GM23338 (cell line): ENCODE measurements around the gene PXT1. TPM values are rescaled to one million over a fixed set of nuclear protein-coding genes. Genes with fewer than 3 reads are reported as not detected.

Experiments
- ATAC-seq: fragments of 200-7000 bp; cut with Tn5 transposase; 3 replicates; pipeline ENCODE4 v1.9.1; 2020
- DNase-seq: peaks from one replicate; pipeline ENCODE4 v3.0.0-alpha.2; 2015; ENCODE audit warnings: low spot score
- H2AFZ ChIP-seq: fragments of 200-600 bp; sonication (generic); 2 replicates; pipeline ENCODE4 v1.8.0; 2016; ENCODE audit warnings: antibody characterized with exemption, mild to moderate bottlenecking, moderate library complexity
- H3F3A ChIP-seq: fragments of 200-600 bp; sonication (generic); replicated peaks from 2 replicates; pipeline ENCODE4 v1.8.0; 2017; ENCODE audit warnings: antibody characterized with exemption, mixed run types, low read depth
- H3K27ac ChIP-seq: fragments of 200-600 bp; sonication (generic); 2 replicates; pipeline ENCODE4 v1.6.1; 2016; ENCODE audit warnings: low read depth
- H3K27me3 ChIP-seq: fragments of 200-600 bp; sonication (generic); 2 replicates; pipeline ENCODE4 v1.8.0; 2016; ENCODE audit warnings: mild to moderate bottlenecking, mixed run types, moderate library complexity; ENCODE audit not compliant: insufficient read depth
- H3K36me3 ChIP-seq: fragments of 200-600 bp; sonication (generic); 2 replicates; pipeline ENCODE4 v1.8.0; 2016; ENCODE audit warnings: mild to moderate bottlenecking; ENCODE audit not compliant: insufficient read depth
- H3K4me1 ChIP-seq: fragments of 200-600 bp; sonication (generic); 2 replicates; pipeline ENCODE4 v1.8.0; 2016; ENCODE audit warnings: mild to moderate bottlenecking, moderate library complexity; ENCODE audit not compliant: insufficient read depth
- H3K4me2 ChIP-seq: fragments of 200-600 bp; sonication (generic); 2 replicates; pipeline ENCODE4 v1.7.1; 2017; ENCODE audit warnings: mixed run types
- H3K4me3 ChIP-seq: fragments of 200-600 bp; sonication (generic); 2 replicates; pipeline ENCODE4 v1.6.1; 2016; ENCODE audit warnings: mixed run types
- H3K79me2 ChIP-seq: fragments of 200-600 bp; sonication (generic); replicated peaks from 2 replicates; pipeline ENCODE4 v1.8.0; 2017; ENCODE audit warnings: mild to moderate bottlenecking; ENCODE audit not compliant: insufficient read depth
- H3K9me2 ChIP-seq: fragments of 200-600 bp; sonication (generic); 2 replicates; pipeline ENCODE4 v1.8.0; 2017; ENCODE audit not compliant: insufficient read depth
- H4K20me1 ChIP-seq: fragments of 200-600 bp; sonication (generic); replicated peaks from 2 replicates; pipeline ENCODE4 v1.8.0; 2017; ENCODE audit warnings: mild to moderate bottlenecking; ENCODE audit not compliant: insufficient read depth
- H3K27ac Mint-ChIP-seq: 2 replicates; pipeline ENCODE4 v1.8.0; 2020; ENCODE audit warnings: inconsistent platforms, mild to moderate bottlenecking, moderate library complexity, mixed read lengths
- H3K27me3 Mint-ChIP-seq: 3 replicates; pipeline ENCODE4 v1.8.0; 2022; ENCODE audit warnings: low read depth, mild to moderate bottlenecking, moderate library complexity, mixed read lengths, inconsistent platforms; ENCODE audit not compliant: insufficient read depth, poor library complexity
- H3K36me3 Mint-ChIP-seq: 3 replicates; pipeline ENCODE4 v1.8.0; 2021; ENCODE audit warnings: low read depth, mild to moderate bottlenecking, inconsistent platforms, moderate library complexity, mixed read lengths
- H3K4me1 Mint-ChIP-seq: 3 replicates; pipeline ENCODE4 v1.8.0; 2020; ENCODE audit warnings: mild to moderate bottlenecking, inconsistent platforms, mixed read lengths
- H3K4me3 Mint-ChIP-seq: 3 replicates; pipeline ENCODE4 v1.8.0; 2021; ENCODE audit warnings: moderate library complexity, mild to moderate bottlenecking, inconsistent platforms, mixed read lengths
- H3K9me3 Mint-ChIP-seq: 3 replicates; pipeline ENCODE4 v1.8.0; 2020; ENCODE audit warnings: moderate library complexity, mild to moderate bottlenecking, inconsistent platforms, mixed read lengths
- CREB1 ChIP-seq: fragments of 250-450 bp; sonication (Bioruptor Pico); IDR thresholded peaks from 2 replicates; pipeline ENCODE4 v1.5.0; 2020; ENCODE audit warnings: low read depth, mild to moderate bottlenecking, moderate library complexity
- EZH2 ChIP-seq: fragments of 200-600 bp; sonication (generic); IDR thresholded peaks from one replicate; pipeline ENCODE4 v1.8.0; 2017; ENCODE audit warnings: antibody characterized with exemption, mild to moderate bottlenecking, low read depth; ENCODE audit not compliant: unreplicated experiment
- EZH2phosphoT487 ChIP-seq: fragments of 200-600 bp; sonication (generic); IDR thresholded peaks from one replicate; pipeline ENCODE4 v1.8.1; 2018; ENCODE audit warnings: antibody characterized with exemption; ENCODE audit not compliant: unreplicated experiment
- JUNB ChIP-seq: IDR thresholded peaks from one replicate; pipeline ENCODE4 v1.6.1; 2016; ENCODE audit warnings: antibody characterized with exemption; ENCODE audit not compliant: unreplicated experiment
- NANOG ChIP-seq: IDR thresholded peaks from 2 replicates; pipeline ENCODE4 v1.6.1; 2016; ENCODE audit warnings: antibody characterized with exemption, borderline replicate concordance
- POLR2AphosphoS5 ChIP-seq: IDR thresholded peaks from 2 replicates; pipeline ENCODE4 v1.6.1; 2016; ENCODE audit warnings: antibody characterized with exemption, low read depth
- STAT1 ChIP-seq: IDR thresholded peaks from one replicate; pipeline ENCODE4 v1.6.1; 2016; ENCODE audit warnings: antibody characterized with exemption; ENCODE audit not compliant: unreplicated experiment
- ZNF114 ChIP-seq: fragments of 250-450 bp; sonication (Bioruptor Pico); IDR thresholded peaks from 2 replicates; pipeline ENCODE4 v1.5.0; 2020; ENCODE audit warnings: mild to moderate bottlenecking, moderate library complexity
- ZNF331 ChIP-seq: fragments of 250-450 bp; sonication (Bioruptor Pico); IDR thresholded peaks from 2 replicates; pipeline ENCODE4 v1.5.0; 2020; ENCODE audit warnings: low read depth, mild to moderate bottlenecking, moderate library complexity
- polyA plus RNA-seq: library from polyadenylated mRNA; unstranded; fragments of >200 nt; fragmentation: Nextera tagmentation; extraction: Ambion mirVana; gene quantifications from 2 replicates; pipeline ENCODE4 v1.2.1, GENCODE V29; 2016
- total RNA-seq: library from RNA; depleted of rRNA; stranded (reverse); fragments of >200 nt; shearing (Covaris generic); gene quantifications from 2 replicates; pipeline ENCODE4 v1.2.3, GENCODE V29; 2014
- TF ChIP-seq, protein P1 (sequence below): fragments of 250-450 bp; sonication (Bioruptor Pico); IDR thresholded peaks from 2 replicates; pipeline ENCODE4 v1.5.0; 2020; ENCODE audit warnings: mild to moderate bottlenecking, moderate library complexity
- TF ChIP-seq, protein P2 (sequence below), 2 experiments: fragments of 200-600 bp in 1 of 2; sonication (generic) in 1 of 2; conservative IDR thresholded peaks; 2 replicates each; pipeline versions ENCODE4 v1.5.1 to v1.6.1; 2016 to 2017; ENCODE audit warnings: antibody characterized with exemption in 2 of 2, low read depth in 2 of 2, mild to moderate bottlenecking in 2 of 2, moderate library complexity in 1 of 2
- TF ChIP-seq, protein P3 (sequence below): IDR thresholded peaks from one replicate; pipeline ENCODE4 v1.6.1; 2018; ENCODE audit warnings: antibody characterized with exemption; ENCODE audit not compliant: unreplicated experiment
- TF ChIP-seq, protein P4 (sequence below): IDR thresholded peaks from 2 replicates; pipeline ENCODE4 v1.6.1; 2016; ENCODE audit warnings: antibody characterized with exemption

PXT1 gene
- total and polyA plus RNA-seq, 2 experiments from 2014 or later: 0.14 TPM; not detected in 1

DNA sequence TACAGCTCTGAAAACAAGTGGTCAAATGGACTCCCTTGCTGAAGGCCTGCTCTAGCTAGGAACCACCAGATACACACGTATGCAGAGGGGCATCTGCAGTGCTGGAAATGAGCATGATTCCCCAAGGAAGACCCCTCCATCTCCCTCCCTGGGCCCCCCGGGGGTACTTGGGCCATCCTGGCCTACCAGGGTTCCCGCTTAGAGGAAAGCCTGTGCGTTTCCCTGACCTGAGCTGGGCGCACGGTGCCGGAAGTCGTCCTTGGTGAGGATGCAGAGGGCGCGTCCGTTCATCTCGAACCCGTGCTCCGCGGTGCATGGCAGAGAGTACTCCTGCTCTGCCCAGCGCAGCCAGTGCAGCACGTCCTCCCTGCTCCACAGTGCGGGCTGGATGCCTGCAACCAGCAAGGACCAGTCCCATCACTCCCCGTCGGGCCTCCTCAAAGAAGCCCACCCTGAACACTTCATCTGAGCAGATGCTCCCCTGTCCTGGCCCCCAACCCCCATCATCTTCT, 67.0 kb downstream of the PXT1 start:
- no peaks in the 10 kb centered on the region for H3K9me2 ChIP-seq
- no peak overlapping the region for H3K4me2 ChIP-seq
- no peak overlapping the region for H3K4me3 ChIP-seq
- H3K4me1 ChIP-seq: 0 out of 2 replicates have a peak, but pooled peaks cover 10% of the 10 kb centered on the region
- ATAC-seq: no peak
- H3K36me3 ChIP-seq: no peaks in the 10 kb centered on the region
- H3K79me2 ChIP-seq: no peaks in the 10 kb centered on the region
- H3K27ac ChIP-seq: no peak overlapping the region
- no peaks in the 10 kb centered on the region for H3K27me3 ChIP-seq
- Mint-ChIP-seq H3K27ac (no peak overlapping the region), H3K27me3 (peaks cover 8% of the 10 kb centered on the region), H3K9me3 (no peaks in the 10 kb centered on the region), H3K36me3 (peaks cover 4% of the 10 kb centered on the region; the same call in 1 of the 3 replicates), H3K4me1 (peaks cover 21% of the 10 kb centered on the region), H3K4me3 (no peak overlapping the region)
- TF ChIP-seq, protein P1, sequence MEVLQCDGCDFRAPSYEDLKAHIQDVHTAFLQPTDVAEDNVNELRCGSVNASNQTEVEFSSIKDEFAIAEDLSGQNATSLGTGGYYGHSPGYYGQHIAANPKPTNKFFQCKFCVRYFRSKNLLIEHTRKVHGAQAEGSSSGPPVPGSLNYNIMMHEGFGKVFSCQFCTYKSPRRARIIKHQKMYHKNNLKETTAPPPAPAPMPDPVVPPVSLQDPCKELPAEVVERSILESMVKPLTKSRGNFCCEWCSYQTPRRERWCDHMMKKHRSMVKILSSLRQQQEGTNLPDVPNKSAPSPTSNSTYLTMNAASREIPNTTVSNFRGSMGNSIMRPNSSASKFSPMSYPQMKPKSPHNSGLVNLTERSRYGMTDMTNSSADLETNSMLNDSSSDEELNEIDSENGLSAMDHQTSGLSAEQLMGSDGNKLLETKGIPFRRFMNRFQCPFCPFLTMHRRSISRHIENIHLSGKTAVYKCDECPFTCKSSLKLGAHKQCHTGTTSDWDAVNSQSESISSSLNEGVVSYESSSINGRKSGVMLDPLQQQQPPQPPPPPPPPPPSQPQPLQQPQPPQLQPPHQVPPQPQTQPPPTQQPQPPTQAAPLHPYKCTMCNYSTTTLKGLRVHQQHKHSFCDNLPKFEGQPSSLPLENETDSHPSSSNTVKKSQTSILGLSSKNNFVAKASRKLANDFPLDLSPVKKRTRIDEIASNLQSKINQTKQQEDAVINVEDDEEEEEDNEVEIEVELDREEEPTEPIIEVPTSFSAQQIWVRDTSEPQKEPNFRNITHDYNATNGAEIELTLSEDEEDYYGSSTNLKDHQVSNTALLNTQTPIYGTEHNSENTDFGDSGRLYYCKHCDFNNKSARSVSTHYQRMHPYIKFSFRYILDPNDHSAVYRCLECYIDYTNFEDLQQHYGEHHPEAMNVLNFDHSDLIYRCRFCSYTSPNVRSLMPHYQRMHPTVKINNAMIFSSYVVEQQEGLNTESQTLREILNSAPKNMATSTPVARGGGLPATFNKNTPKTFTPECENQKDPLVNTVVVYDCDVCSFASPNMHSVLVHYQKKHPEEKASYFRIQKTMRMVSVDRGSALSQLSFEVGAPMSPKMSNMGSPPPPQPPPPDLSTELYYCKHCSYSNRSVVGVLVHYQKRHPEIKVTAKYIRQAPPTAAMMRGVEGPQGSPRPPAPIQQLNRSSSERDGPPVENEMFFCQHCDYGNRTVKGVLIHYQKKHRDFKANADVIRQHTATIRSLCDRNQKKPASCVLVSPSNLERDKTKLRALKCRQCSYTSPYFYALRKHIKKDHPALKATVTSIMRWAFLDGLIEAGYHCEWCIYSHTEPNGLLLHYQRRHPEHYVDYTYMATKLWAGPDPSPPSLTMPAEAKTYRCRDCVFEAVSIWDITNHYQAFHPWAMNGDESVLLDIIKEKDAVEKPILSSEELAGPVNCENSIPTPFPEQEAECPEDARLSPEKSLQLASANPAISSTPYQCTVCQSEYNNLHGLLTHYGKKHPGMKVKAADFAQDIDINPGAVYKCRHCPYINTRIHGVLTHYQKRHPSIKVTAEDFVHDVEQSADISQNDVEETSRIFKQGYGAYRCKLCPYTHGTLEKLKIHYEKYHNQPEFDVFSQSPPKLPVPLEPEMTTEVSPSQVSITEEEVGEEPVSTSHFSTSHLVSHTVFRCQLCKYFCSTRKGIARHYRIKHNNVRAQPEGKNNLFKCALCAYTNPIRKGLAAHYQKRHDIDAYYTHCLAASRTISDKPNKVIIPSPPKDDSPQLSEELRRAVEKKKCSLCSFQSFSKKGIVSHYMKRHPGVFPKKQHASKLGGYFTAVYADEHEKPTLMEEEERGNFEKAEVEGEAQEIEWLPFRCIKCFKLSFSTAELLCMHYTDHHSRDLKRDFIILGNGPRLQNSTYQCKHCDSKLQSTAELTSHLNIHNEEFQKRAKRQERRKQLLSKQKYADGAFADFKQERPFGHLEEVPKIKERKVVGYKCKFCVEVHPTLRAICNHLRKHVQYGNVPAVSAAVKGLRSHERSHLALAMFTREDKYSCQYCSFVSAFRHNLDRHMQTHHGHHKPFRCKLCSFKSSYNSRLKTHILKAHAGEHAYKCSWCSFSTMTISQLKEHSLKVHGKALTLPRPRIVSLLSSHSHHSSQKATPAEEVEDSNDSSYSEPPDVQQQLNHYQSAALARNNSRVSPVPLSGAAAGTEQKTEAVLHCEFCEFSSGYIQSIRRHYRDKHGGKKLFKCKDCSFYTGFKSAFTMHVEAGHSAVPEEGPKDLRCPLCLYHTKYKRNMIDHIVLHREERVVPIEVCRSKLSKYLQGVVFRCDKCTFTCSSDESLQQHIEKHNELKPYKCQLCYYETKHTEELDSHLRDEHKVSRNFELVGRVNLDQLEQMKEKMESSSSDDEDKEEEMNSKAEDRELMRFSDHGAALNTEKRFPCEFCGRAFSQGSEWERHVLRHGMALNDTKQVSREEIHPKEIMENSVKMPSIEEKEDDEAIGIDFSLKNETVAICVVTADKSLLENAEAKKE (CRISPR knock-in tag): no peak
- TF ChIP-seq ZNF114 (CRISPR knock-in tag): no peak
- no peak for TF ChIP-seq POLR2AphosphoS5
- no peak for TF ChIP-seq EZH2phosphoT487
- TF ChIP-seq EZH2: no peak
- no peak for TF ChIP-seq CREB1 (CRISPR knock-in tag)
- no peak for TF ChIP-seq JUNB
- TF ChIP-seq, protein P2, sequence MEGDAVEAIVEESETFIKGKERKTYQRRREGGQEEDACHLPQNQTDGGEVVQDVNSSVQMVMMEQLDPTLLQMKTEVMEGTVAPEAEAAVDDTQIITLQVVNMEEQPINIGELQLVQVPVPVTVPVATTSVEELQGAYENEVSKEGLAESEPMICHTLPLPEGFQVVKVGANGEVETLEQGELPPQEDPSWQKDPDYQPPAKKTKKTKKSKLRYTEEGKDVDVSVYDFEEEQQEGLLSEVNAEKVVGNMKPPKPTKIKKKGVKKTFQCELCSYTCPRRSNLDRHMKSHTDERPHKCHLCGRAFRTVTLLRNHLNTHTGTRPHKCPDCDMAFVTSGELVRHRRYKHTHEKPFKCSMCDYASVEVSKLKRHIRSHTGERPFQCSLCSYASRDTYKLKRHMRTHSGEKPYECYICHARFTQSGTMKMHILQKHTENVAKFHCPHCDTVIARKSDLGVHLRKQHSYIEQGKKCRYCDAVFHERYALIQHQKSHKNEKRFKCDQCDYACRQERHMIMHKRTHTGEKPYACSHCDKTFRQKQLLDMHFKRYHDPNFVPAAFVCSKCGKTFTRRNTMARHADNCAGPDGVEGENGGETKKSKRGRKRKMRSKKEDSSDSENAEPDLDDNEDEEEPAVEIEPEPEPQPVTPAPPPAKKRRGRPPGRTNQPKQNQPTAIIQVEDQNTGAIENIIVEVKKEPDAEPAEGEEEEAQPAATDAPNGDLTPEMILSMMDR (conservative IDR thresholded peaks at IDR 0.05; ENCODE audit: low read depth in 2 of 2): no peak
- no peak for TF ChIP-seq ZNF331 (CRISPR knock-in tag)
- TF ChIP-seq STAT1: no peak
- TF ChIP-seq, protein P3, sequence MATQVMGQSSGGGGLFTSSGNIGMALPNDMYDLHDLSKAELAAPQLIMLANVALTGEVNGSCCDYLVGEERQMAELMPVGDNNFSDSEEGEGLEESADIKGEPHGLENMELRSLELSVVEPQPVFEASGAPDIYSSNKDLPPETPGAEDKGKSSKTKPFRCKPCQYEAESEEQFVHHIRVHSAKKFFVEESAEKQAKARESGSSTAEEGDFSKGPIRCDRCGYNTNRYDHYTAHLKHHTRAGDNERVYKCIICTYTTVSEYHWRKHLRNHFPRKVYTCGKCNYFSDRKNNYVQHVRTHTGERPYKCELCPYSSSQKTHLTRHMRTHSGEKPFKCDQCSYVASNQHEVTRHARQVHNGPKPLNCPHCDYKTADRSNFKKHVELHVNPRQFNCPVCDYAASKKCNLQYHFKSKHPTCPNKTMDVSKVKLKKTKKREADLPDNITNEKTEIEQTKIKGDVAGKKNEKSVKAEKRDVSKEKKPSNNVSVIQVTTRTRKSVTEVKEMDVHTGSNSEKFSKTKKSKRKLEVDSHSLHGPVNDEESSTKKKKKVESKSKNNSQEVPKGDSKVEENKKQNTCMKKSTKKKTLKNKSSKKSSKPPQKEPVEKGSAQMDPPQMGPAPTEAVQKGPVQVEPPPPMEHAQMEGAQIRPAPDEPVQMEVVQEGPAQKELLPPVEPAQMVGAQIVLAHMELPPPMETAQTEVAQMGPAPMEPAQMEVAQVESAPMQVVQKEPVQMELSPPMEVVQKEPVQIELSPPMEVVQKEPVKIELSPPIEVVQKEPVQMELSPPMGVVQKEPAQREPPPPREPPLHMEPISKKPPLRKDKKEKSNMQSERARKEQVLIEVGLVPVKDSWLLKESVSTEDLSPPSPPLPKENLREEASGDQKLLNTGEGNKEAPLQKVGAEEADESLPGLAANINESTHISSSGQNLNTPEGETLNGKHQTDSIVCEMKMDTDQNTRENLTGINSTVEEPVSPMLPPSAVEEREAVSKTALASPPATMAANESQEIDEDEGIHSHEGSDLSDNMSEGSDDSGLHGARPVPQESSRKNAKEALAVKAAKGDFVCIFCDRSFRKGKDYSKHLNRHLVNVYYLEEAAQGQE: no peak
- no peak for TF ChIP-seq NANOG
- TF ChIP-seq, protein P4, sequence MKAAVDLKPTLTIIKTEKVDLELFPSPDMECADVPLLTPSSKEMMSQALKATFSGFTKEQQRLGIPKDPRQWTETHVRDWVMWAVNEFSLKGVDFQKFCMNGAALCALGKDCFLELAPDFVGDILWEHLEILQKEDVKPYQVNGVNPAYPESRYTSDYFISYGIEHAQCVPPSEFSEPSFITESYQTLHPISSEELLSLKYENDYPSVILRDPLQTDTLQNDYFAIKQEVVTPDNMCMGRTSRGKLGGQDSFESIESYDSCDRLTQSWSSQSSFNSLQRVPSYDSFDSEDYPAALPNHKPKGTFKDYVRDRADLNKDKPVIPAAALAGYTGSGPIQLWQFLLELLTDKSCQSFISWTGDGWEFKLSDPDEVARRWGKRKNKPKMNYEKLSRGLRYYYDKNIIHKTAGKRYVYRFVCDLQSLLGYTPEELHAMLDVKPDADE: no peak
- H3F3A ChIP-seq: no peaks in the 10 kb centered on the region
- DNase-seq: no peak
- H4K20me1 ChIP-seq: no peaks in the 10 kb centered on the region
- H2AFZ ChIP-seq: peak overlapping the region; percentile 32; the same call in 1 of the 2 replicates
